Activated naive CD4-positive, alpha-beta T cell treated with anti-CD3 and anti-CD28 coated beads, Interleukin-2, amount 50 U/mL, for 72 hours (primary cell): Measurements from ENCODE around the gene RORC. TPM values are rescaled to one million over a fixed set of nuclear protein-coding genes. Genes with fewer than 3 reads are reported as not detected.
"Not testable (repeated sequence)": the region's sequence is repeated elsewhere in the genome, so short reads cannot be mapped to it uniquely, and the experiment has no call there.

Source experiments
- ATAC-seq, 2 donors: fragments of 150-1000 bp; cut with Tn5 transposase; 2 replicates each; pipeline ENCODE4 v1.10.0; 2021; ENCODE audit warnings: mild to moderate bottlenecking in 2 of 2, moderate library complexity in 2 of 2
- DNase-seq, 2 donors: peaks; one replicate each; pipeline ENCODE4 v3.0.0; 2021 to 2022; ENCODE audit warnings: low spot score in 2 of 2
- H3K27ac Mint-ChIP-seq, 2 donors: one replicate each; pipeline ENCODE4 v1.8.0; 2022; ENCODE audit warnings: mild to moderate bottlenecking in 2 of 2, mixed read lengths in 2 of 2
- H3K36me3 Mint-ChIP-seq, 2 donors: one replicate each; pipeline ENCODE4 v1.8.0; 2022; ENCODE audit warnings: mixed read lengths in 2 of 2
- H3K9me3 Mint-ChIP-seq, 2 donors: one replicate each; pipeline ENCODE4 v1.8.0; 2022; ENCODE audit warnings: mixed read lengths in 2 of 2
- total RNA-seq, 2 donors: library from RNA; stranded (reverse); gene quantifications; one replicate each; pipeline ENCODE4 v1.2.3, GENCODE V29; 2022

The RORC gene
- total RNA-seq, 2 donors from 2014 or later: 1.4 to 11.3 TPM

DNA sequence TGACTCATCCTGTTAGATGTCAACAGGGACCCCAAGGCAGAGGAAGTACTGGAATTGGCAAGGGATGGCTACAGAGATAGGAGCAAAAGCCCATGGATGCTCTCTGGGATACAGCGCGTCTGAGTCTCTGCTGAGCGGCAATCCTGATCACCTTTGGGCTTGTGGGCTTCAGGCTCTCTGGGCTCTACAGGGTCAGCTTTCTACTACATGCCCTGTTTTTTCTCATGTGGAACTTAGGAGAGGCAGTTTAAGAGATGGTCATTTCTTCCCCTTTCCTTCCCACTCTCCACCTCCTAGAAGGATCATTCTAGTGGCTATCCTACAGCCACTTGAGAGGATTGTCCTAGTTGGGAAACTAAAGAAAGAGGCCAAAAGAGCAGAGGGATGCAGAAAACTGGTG is 27.7 kb downstream of the RORC start:
- no peak for DNase-seq
- no peak for ATAC-seq
- Mint-ChIP-seq H3K36me3 (no peaks in the 10 kb centered on the region), H3K9me3 (no peaks in the 10 kb centered on the region), H3K27ac (peak overlapping the region in 1 of 2 donors; percentile 49)

DNA sequence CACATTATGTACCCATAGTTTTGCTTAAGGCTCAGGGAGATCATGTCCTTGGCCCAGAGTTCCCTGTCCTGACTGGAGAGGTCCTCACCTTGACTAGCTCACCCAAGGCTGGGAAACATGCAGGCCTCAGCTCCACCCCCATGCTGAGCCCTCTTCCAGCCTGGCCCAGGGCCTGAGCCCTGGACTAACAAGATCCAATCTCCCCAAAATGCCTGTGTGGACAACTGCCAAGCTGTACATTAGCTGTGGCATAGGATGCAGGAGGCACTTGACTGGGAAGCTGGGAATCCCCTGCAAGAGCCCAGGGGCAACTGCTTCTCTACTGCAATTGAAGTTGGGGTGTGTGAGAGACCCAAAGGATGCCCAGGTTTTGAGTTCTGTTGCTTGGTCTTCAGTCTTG is 28.4 kb downstream of the RORC start:
- Mint-ChIP-seq H3K36me3 (no peaks in the 10 kb centered on the region), H3K9me3 (no peaks in the 10 kb centered on the region), H3K27ac (peak overlapping the region; percentile 23 to 49)
- DNase-seq (no peak), ATAC-seq (no peak)

DNA sequence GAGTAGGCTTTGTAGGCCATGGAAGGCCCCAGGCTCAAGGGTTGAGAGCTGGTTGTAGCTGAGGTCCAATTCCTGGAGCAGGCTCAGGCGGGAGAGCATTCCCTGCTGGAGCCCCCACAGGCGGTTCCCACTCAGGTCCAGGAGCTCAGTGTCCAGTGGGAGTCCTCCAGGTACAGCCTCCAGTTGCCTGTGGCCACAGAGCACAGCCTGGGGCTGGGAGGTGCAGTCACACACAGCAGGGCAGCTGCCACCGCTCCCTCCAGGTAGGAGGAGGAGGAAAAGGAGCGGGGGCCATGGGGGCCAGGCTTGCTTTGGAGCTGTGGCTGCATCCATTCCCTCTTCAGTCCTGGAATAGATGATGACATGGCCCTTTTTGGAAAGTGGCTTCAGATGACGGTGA is 29.2 kb downstream of the RORC start:
- ATAC-seq (no peak), DNase-seq (no peak)
- H3K27ac Mint-ChIP-seq: no peak overlapping the region
- H3K36me3 Mint-ChIP-seq: no peaks in the 10 kb centered on the region
- H3K9me3 Mint-ChIP-seq: no peaks in the 10 kb centered on the region

DNA sequence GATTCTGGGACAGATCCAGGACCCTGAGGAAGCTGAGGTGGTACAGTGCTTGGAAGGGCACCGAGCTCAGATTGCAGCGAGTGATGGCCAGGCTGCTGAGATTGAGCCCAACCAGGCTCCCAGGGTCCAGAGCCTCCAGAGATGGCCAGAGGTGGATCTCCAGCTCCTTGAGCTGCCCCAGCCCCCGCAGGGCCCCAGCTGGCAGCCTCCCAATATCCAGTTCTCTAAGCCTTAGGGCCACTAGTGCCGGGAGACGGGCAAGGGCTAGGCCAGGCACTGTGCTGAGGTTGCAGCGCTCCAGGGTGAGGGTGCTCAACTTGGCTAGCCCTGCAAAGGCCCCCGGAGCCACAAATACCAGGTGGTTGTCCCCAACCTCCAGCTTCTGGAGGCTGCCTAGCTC is 29.8 kb downstream of the RORC start:
- ATAC-seq (no peak), DNase-seq (no peak)
- H3K27ac Mint-ChIP-seq: no peak overlapping the region
- no peaks in the 10 kb centered on the region for H3K36me3 Mint-ChIP-seq
- no peaks in the 10 kb centered on the region for H3K9me3 Mint-ChIP-seq

DNA sequence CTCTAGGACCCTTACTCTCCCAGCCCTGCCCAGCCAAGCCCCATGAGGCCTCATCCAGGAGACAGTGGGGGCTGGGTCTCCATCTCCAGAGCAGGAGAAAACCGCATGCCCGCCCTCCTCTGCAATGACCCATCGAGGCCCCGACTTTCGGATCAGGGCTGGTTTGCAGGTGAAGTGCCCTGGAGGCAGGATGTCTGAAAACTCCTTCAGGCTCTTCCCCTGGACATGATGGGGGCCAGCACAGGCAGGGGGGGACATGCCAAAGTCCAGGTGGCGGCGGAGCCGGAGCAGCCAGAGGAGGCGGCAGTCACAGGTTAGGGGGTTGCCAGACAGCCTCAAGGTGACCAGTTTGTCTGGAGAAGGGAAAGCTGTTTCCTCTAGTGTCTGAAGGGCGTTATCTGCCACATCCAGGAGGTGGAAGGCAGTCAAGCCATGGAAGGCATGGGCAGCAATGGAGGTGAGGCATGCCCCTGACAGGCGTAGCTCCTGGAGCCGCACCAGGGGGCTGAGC is 30.2 kb downstream of the RORC start:
- ATAC-seq (no peak), DNase-seq (no peak)
- Mint-ChIP-seq H3K36me3 (no peaks in the 10 kb centered on the region), H3K9me3 (no peaks in the 10 kb centered on the region), H3K27ac (no peak overlapping the region)

DNA sequence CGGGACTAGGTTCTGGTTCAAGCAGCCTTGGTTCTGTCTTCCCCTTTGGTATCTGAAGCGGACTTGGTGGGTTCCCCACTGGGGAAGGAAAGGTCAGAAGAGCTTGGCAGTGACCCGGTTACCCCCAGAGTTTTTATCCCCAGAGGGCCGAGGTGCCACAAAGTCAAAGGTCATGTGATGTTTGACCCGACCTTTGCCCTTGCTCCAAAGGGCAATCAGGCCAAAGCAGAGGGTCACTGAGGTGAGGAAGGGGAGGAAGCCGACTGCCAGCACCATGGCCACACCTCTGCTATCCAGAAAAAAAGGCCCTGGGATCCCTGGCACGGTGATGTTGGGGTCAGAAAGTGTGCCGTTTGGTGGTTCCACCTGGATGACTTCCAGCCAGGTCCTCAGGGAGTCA is 30.8 kb downstream of the RORC start:
- H3K27ac Mint-ChIP-seq: no peak overlapping the region
- no peaks in the 10 kb centered on the region for H3K36me3 Mint-ChIP-seq
- DNase-seq (no peak), ATAC-seq (no peak)
- no peaks in the 10 kb centered on the region for H3K9me3 Mint-ChIP-seq

DNA sequence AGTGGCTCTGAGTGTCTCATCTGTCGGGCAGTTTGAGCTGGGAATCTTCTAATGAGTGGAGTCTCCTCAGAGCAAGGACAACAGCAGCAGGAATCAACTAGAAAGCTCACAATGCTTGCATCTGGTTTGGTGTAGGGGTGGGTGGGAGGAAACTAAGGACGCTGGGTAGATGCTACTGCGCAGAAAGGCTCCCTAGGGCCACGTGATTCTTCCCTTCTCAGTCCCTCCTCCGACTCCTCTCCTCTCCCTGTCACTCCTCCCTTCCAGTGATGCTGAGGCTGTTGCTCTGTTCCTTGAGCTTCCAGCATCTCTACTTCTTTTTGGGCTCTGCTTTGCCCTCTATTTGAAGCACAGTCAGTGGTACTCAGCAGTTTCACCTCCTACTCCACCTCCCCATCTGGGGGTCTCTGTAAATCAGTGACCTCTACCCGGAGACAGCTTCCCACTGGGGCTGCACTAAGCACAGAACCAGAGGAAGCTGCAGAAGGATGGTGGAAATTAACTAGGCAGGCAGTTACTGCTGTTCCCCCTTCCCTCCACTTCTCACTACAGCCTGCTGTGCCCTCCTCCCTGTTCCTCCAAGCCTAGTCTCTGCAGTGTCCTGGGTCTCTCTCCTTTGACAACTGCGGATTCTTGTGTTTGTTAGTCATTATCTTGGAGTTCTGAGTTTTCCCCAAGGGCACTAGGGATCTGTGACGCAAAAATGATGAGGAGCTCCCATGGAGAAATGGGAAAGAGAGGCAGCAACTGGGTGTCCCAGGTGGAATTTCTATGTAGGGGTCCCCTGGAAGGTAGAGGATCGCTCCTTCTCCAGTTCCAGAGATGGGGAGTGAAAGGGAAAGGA is 32.2 kb downstream of the RORC start:
- ATAC-seq: no peak
- no peak overlapping the region for H3K27ac Mint-ChIP-seq
- no peaks in the 10 kb centered on the region for H3K36me3 Mint-ChIP-seq
- no peak for DNase-seq
- no peaks in the 10 kb centered on the region for H3K9me3 Mint-ChIP-seq

DNA sequence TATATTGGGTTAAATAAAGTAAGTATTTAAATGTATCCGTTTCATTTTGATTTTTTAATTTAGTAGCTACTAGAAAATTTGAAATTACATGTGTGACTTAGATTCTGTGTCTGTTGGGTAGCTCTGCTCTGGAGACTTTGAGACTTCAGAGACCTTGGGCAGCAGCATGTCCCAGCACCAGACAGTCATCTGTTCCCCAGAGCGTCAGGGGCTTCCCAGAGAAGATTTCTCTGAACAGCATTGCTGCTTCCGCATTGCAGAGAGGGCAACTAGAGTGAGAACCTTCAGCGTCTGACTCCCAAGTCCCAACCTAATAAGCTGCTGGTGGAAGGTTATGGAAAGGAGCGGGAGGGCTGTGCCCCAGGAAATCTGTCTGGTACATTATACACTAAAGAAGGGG is 33.0 kb downstream of the RORC start:
- H3K36me3 Mint-ChIP-seq: no peaks in the 10 kb centered on the region
- DNase-seq (no peak), ATAC-seq (no peak)
- H3K27ac Mint-ChIP-seq: no peak overlapping the region
- no peaks in the 10 kb centered on the region for H3K9me3 Mint-ChIP-seq

DNA sequence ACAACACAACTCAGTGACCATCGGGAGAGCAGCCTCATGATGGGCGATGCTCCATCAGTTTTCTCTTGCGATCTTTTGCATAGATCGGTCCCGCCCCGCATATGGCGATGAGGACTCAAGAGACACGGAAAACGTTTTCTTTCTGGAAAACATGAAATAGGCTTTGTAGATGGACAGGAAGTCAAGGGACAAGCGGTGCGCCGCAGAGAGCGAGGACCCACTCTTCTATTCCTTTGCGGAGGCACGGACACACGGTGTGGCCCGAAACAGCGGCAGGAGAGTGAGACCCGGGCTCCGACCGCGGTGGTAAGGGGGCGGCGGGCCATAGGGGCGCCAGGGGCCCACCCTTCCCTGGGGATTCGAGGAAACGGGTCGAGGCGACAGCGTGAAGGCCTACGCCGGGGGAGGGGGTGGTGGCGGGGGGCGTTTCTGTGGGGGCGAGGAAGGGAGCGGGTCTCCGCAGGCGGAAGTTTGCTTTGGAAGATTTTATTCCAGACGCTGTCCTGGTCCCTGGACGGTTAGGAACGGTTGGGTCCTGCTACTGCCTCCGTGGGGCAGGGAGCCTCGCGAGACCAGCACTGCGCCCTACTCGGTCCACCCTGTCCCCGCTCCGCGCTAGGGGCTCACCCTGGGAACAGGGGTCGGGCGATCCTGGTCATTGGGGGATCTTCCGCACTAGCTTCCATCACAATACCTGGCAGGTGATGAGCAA is 40.5 kb downstream of the RORC start:
- H3K27ac Mint-ChIP-seq: peak overlapping the region; percentile 89 to 98
- no peaks in the 10 kb centered on the region for H3K9me3 Mint-ChIP-seq
- peaks cover 6 to 7% of the 10 kb centered on the region in 2 donors for H3K36me3 Mint-ChIP-seq
- peak in 1 of 2 donors; percentile 4 for ATAC-seq
- DNase-seq: peak in 1 of 2 donors; percentile 22

DNA sequence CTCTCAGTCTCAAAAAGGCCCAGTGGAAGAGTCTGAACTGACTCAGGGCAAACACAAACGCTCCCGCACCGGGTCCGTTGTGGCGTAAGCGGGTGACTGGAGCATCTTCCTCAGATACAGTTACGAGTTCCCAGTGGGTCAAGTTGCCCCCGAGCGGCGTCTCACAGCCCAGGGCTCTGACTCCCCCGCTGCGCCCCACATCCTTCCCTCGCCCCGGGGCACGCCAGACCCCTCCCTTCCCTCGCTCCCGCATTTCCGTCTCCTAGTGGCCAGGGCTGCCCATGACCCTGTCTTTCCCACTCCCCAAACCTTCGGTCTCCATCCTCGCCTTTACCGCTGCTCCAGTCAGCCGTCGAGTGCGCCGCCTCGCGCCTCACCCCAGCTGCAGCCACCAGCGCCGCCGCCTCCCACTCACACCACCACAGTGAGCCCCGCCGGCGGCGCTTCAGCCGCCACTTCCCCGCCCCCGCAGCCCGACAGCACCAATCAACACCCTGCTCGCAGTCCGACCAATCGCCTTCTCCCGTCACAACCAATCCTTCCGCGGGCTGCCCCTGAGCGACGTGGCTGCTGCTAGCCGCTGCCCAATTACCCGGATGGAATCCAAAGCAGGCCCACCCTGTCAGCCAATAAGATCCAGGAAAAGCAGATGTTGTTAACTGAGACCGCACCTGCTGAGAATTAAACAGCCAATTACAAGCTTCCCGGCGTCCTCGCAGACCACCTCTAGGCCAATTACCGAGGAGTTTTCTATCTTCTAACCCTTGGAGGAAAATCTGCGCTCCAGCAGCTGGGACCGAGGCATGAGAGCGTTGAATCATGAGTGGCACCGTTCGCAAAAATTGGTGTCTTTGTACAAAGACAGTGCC is 41.3 kb downstream of the RORC start, which contains the start of gene TDRKH:
TSS of gene TDRKH (minus strand) at position 430 of the 869 bp plus-strand sequence. CDS start 7,478 bp downstream, outside the sequence.
- DNase-seq (peak; percentile 96 to 99), ATAC-seq (peak; percentile 97 to 98)
- Mint-ChIP-seq H3K27ac (peak within 1 kb of the TSS; percentile 89 to 98), H3K36me3 (peaks cover 6 to 7% of the 10 kb centered on the region in 2 donors), H3K9me3 (no peaks in the 10 kb centered on the region)

DNA sequence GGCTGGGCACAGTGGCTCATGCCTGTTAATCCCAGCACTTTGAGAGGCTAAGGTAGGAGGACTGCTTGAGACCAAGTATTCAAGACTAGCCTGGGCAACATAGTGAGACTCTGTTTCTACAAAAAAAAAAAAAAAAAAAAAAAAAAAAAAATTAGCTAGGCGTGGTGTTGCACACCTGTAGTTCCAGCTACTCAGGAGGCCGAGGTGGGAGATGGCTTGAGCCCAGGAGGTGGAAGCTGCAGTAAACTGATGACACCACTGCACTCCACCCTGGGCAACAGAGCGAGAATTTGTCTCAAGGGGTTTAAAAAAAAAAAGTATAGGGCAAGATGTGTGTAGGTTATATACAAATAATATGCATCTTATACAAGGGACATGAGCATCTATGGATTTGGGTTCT is 43.9 kb downstream of the RORC start:
- no peak for DNase-seq
- no peak for ATAC-seq
- Mint-ChIP-seq H3K36me3 (peaks cover 6 to 7% of the 10 kb centered on the region in 2 donors), H3K27ac (no peak overlapping the region), H3K9me3 (no peaks in the 10 kb centered on the region)

DNA sequence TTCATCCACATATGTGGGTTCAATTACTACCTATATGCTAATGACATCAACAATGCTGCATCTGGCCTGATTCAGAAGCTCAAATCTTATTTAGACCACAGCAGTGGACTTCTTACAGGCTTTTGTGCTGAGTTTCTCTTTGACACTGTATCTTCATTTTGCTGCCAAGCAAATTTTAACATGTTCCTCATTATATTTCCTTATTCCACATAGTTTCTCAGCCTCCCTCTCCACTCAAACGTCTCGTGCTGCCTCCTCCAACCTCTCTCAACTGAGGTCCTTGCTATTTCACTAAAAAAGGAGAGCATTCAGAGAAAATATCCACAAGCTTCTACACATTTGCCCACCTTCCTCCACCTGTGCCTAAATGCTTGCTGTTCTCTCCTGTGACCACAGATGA is 47.8 kb downstream of the RORC start:
- H3K27ac Mint-ChIP-seq: no peak overlapping the region
- no peaks in the 10 kb centered on the region for H3K9me3 Mint-ChIP-seq
- ATAC-seq (no peak), DNase-seq (no peak)
- peaks cover 5% of the 10 kb centered on the region in 2 donors for H3K36me3 Mint-ChIP-seq

DNA sequence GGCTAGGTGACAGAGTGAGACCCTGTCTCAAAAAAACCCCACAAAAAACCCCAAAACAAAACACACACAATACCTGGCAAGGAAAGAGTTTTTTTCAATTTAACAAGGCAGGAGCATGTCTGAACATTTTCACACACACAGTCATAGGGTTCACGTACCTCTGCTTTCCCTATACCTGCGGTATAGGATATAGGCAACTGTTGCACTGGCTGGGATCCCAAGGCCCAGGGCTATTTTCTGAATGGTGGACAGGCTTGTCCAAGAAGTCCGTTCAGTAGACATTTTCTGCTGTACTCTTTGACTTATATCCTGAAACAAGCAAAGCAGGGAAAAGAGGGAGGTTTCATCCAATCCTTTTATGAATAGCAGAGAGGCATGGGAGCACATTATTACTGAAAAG is 48.9 kb downstream of the RORC start:
- peaks cover 9 to 10% of the 10 kb centered on the region in 2 donors for H3K36me3 Mint-ChIP-seq
- DNase-seq: no peak
- no peaks in the 10 kb centered on the region for H3K9me3 Mint-ChIP-seq
- ATAC-seq: no peak
- no peak overlapping the region for H3K27ac Mint-ChIP-seq

DNA sequence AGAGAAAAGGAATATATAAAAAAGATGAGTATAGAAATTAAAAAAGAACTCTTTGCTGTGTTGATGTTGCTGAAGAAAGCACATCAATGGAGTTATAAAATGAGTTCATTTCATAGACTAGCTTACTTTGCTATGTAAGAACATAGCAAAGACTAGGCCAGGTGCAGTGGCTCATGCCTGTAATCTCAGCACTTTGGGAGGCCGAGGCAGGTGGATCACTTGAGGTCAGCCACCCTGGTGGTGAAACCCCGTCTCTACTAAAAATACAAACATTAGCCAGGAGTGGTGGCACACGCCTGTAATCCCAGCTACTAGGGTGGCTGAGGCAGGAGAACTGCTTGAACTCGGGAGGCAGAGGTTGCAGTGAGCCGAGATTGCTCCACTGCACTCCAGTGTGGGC is 49.6 kb downstream of the RORC start:
- ATAC-seq, H3K9me3 Mint-ChIP-seq, H3K36me3 Mint-ChIP-seq, H3K27ac Mint-ChIP-seq, DNase-seq: not testable (repeated sequence)

DNA sequence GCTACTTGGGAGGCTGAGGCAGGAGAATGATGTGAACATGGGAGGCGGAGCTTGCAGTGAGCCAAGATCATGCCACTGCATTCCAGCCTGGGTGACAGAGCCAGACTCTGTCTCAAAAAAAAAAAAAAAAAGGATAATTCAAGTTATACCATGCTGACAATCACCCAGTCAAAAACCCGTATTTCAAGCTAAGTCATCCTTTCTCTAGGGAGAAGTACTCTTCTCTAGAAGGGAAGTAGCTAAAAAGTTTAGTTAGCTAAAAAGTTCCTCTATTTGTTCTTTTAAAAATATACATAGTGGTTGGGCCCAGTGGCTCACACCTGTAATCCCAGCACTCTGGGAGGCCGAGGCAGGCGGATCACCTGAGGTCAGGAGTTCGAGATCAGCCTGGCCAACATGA is 50.9 kb downstream of the RORC start:
- H3K36me3 Mint-ChIP-seq, DNase-seq, H3K27ac Mint-ChIP-seq, ATAC-seq, H3K9me3 Mint-ChIP-seq: not testable (repeated sequence)

DNA sequence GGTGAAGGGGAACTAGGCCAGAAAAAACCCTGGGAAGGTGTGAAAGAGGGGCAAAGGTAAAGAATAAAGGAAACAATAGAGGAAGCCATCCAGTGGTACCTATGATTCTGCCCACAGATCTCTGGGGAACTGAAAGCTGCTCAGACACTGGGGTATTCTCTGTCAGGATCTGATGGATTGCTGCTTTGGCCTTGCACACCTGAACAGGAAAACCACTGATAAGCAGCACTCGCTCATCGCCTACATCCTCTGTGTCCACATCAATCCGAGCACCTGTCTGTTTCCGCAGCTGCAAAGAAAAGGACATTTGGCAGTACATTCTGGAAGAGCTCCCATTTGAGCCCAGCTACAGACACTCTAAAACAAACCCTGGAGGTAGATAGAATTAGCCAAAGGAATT is 51.8 kb downstream of the RORC start:
- H3K27ac Mint-ChIP-seq: no peak overlapping the region

DNA sequence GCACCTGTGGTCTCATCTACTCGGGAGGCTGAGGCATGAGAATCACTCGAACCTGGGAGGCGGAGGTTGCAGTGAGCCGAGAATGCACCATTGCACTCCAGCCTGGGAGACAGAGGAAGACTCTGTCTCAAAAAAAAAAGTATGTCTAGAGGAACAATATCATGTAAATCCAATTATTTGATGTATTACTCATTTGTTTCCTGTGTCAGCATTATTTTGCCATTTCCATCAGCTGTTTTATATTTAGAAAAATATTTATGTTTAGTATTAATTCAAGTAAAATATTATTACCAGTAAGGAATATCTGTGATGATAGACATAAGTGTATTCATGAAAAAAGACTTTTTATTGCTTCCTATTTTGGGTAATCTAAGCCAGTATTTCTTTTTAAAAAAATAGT is 54.3 kb downstream of the RORC start:
- Mint-ChIP-seq H3K36me3 (peaks cover 9 to 10% of the 10 kb centered on the region in 2 donors), H3K9me3 (no peaks in the 10 kb centered on the region), H3K27ac (no peak overlapping the region)
- no peak for ATAC-seq
- DNase-seq: no peak

More for the DNA sequence above, 51.8 kb downstream of the RORC start:
- no peak for ATAC-seq
- no peak for DNase-seq
- H3K9me3 Mint-ChIP-seq: no peaks in the 10 kb centered on the region
- peaks cover 9 to 10% of the 10 kb centered on the region in 2 donors for H3K36me3 Mint-ChIP-seq
